Activated CD8-positive, alpha-beta memory T cell treated with anti-CD3 and anti-CD28 coated beads for 48 hours (primary cell): ENCODE results near the gene TUG1.

Source experiments
- DNase-seq, 3 experiments: peaks; one replicate each; pipeline ENCODE4 v3.0.0-alpha.2; 2020; ENCODE audit warnings: low read depth in 2 of 3, low spot score in 2 of 3

Gene TUG1

GRCh38 chr22:30968924-30969531 lies at the start of gene TUG1:
TSS of gene TUG1 (plus strand) at chr22:30969265.
- DNase-seq = peak; percentile 87 to 93 (median 91)

- no peak for DNase-seq
These were observed 49.1 kb upstream of the TUG1 start for GRCh38 chr22:30919973-30920372.

DNA sequence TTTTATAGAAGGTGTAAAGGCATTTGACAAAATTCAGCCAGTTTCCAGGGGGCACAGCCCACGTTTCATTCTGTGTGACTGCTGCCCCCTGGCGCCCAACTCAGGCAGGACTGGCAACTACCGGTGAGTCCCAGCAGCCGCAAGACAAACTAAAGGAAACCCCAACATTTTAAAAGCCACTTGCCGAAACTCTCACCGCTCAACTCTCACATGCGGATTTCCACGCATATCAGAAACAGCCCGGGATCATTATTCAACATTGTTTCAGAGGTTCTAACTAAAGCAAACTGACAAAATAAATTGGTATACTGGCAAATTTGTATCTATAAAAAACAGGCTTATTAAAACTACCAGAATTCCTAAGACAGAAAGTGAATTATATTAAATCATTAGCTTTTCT lies 48.7 kb upstream of the TUG1 start:
- DNase-seq = peak; percentile 56 to 81 (median 79)

DNA sequence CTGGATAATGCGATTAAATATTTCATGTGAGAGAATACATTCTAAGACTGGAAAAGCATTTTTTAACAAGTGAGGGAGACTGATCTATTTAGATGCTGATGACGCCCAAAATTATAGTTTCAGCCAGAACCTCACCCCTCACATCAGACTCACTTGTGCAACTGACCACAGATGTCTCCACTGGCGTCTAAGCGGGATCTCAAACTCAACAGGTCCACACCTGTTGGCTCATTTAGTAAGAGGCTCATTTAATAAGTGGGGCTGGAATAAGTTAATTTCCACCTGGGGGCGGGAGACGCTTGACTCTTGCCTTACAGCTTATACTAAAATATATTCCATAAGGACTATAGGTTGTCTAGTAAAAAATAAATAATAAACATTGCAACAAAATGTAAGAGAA lies 48.0 kb upstream of the TUG1 start:
- no peak for DNase-seq

- DNase-seq = peak; percentile 37 to 58 (median 50)
These were observed 46.9 kb upstream of the TUG1 start for GRCh38 chr22:30922151-30922611.

DNA sequence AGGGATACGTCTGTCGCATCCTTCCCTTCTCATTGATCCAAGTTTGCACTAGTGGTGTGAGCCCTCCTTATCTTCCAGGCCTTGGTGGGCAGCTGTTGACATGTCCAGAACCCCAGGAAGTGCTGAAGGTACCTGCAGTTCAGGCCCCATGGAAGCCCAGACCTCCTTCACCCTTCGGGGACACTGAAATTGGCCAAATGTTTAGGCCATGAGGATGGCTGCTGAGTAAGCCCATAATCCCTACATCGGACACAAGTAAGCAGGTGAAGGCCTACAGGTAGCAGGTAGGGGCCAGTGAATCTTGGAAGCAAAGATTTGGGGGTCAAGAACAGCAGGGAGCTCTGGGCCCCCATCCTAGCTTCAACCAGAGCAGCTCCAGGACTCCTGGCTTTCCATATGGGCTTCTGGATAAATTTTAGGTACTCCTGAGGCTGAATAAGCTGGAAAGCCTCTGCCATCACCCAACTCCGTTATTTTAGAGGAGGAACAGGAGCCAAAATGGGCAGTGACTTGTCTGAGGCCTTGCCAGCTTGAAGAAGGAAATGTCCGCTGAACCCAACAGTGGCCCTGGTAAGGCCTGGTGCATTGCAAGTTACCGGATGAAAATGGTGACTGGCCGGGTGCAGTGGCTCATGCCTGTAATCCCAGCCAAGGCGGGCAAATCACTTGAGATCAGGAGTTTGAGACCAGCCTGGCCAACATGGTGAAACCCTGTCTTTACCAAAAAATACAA lies 45.7 kb upstream of the TUG1 start:
- no peak for DNase-seq

DNA sequence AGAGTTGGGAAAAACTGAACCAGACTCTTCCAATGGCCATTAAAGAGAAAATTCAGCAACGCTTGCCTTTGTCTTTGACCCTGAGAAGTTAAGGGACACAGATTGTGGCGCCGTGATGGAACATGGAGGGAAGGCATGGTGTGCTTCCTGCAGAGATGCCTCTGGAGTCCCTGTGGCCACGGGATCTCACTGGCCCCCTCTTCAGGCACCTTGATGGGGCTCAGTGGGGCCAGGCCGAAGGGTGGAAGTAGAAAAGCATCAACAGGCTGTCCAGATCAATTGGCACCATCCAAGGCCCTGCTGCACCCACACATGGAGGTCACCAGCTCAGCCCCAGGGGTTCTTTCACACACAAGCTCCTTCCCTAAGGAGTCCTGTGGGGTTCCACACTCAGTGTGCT lies 43.4 kb upstream of the TUG1 start:
- DNase-seq = no peak

DNA sequence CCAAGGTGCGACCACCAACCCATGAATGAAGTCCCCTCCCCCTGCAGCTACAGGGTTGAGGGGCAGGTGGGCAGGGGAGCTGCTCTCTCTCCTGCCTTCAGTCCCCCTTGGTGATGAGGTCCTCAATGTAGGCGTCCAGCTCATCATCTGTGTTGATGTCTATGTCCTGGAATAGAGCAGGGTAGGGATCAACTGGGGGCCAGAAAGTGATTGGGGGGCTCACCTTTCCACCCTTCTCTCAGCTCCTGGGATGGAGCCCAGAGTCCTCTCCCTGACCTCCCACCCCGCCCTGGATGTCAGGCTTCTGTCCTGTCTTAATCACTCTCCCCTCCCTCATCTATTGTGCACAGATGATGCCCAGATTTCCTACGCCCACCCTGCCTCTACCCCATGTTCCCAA lies 42.4 kb upstream of the TUG1 start:
- DNase-seq = no peak

DNA sequence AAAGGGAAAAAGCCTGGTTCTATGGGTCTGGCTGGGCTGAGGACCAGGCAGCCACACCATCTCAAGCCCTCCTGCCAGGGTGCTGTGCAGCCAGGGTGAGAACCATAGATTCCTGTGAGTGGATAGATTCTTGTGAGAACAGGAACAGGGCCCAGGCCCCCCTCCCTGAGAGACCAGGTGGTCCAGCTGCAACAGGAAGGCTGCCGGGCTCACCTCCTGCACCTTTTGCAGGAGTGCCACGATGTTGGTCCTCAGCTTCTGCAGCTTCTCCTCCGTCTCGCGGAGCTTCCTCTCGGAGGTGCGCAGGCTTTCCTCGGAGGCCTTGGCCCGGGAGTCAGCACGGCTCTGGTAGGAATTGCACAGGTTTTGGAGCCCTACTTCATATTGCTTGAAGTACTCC lies 41.3 kb upstream of the TUG1 start:
- no peak for DNase-seq

- no peak for DNase-seq
These were observed 40.7 kb upstream of the TUG1 start for GRCh38 chr22:30928401-30928800.

GRCh38 chr22:30930228-30930627 lies 38.8 kb upstream of the TUG1 start:
- DNase-seq = no peak

GRCh38 chr22:30931541-30932300 lies 37.3 kb upstream of the TUG1 start:
- no peak for DNase-seq

- DNase-seq = no peak
These were observed 36.4 kb upstream of the TUG1 start for GRCh38 chr22:30932661-30933060.

DNA sequence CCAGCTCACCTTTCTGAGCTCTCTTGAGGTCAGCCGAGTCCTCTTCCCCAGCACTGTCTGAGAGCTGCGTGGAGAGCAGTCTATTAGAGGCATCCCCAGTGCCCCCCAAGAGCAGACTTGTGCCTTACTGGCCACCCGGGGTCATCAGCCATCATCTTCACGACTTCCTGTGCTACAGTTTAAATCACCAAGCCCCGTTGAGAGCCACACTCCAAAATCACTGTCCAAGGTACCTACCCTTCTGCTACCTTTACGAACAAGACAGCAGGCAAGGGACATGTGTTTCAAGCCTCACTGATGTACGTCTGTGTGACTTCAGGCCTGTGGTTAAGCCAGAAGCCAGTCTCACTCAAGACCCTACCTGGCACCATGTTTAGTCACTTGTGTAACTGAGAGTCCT lies 35.6 kb upstream of the TUG1 start:
- no peak for DNase-seq

DNA sequence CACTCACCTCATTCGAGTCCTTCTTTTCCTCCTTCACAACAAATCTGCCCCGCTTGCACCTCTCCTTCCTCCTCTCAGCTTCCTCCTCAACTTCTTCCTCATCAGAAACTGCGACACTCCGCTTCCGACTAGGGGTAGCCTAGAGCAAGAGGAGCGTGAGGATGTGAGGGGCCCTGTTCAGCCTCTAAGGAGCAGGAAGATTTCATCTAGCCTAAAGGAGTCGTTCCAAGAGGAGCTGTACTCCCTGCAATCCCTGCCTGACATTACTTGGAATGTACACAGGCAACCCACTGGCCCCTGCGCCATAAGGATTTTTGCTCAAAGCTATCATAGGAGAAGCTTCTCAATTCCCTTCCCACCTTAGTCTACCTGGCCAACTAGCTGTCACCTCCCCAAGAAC lies 35.0 kb upstream of the TUG1 start:
- no peak for DNase-seq

DNA sequence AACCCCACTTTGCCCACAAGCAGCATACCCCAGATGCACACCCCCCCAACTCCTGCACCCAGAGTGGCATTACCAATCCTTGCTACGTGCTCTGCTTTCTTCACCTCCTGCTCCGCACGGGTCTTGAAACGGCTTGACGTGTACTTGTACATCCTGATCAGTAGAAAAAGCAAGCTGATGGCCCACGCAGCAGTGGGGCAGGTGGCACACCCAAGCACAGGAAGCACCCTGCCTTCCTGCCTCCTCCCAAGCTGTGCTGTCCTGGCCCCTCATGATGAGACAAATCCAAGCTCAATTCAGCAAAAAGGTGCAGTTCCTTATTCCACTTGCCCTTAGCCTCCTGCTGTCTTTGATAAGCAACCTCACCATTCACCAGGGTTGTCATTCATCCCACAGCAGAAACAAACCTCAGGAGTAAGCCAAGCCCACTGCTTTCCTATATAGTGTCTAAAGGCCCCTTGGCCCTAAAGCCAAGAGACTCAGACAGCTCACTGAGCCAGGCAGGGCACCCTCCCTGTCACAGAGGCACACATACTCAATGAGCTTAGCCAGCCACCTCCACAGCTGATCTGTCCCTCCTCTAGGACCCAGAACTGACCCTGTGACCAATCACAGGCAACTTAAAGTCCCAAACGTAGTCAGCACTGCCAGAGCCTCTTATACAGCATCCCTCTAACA lies 28.2 kb upstream of the TUG1 start:
- DNase-seq = no peak

- DNase-seq = no peak
These were observed 27.7 kb upstream of the TUG1 start for GRCh38 chr22:30941363-30941740.

- DNase-seq = no peak
These were observed 25.7 kb upstream of the TUG1 start for GRCh38 chr22:30943368-30943767.

DNA sequence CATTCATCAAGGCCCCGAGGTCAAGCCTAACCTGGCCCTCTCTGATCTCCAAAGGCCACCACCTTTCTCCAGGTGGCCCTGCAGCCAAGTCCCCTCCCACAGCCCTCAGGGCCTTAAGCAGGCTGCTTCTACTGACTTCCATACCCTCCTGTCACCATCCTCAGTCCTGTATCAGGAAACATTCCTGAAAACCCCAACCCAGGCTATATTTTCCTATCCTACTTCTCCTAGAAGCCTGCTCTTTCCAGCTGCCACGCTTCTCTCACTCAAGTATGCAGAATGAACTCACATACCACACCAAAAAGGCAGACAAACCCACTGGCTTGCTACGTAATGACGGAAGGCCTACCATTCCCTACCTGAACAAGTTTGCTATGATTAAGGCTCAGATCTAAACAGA lies 24.1 kb upstream of the TUG1 start:
- DNase-seq = no peak

DNA sequence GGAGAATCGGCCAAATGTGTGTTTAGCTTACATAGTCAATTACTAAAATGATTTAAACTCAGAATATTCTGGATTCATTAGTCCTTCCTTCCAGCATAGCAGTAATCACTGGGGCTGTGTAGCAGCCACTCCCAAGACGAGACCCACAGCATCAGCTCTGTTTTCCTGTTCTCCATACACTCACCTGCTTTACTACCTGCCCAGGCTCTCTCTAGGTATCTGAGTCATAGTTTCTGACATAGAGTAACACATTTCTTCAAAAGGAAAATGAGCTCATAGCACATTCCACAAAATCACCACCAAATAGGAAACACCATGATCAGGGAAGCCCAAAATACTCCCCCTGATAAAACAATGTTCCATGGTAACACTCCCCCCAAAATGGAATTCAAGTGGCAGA lies 23.4 kb upstream of the TUG1 start:
- no peak for DNase-seq

DNA sequence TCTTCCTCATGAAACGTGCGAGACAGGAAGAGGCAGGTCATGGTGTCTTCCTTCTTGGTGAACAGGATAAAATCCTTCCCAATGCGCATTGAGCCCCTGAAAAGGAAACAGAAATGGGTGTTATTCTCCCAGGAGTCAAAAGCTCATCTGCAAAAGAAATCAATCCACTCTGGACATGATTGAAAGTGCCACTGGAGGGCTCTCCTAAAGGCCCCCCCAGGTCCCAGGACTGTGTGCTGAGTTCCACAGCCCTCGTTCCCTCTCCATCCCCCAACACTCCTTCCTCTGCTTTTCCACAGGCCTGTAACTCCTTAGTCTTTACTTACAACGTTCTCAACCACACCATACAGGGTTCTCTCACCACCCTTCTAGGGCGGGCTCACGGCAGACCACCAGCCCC lies 22.7 kb upstream of the TUG1 start:
- no peak for DNase-seq
